GM19438 (cell line): ENCODE measurements around the gene CHPT1.
A peak's percentile ranks its signal among the peaks of the same experiment; 100 is the strongest.
"Not testable (repeated sequence)": the region's sequence is repeated elsewhere in the genome, so short reads cannot be mapped to it uniquely, and the experiment has no call there.

ENCODE experiments used
- ATAC-seq: cut with Tn5 transposase; IDR thresholded peaks from one replicate; pipeline ENCODE4 v1.9.1; 2021; ENCODE audit warnings: low read depth; ENCODE audit not compliant: unreplicated experiment

CHPT1 gene

DNA sequence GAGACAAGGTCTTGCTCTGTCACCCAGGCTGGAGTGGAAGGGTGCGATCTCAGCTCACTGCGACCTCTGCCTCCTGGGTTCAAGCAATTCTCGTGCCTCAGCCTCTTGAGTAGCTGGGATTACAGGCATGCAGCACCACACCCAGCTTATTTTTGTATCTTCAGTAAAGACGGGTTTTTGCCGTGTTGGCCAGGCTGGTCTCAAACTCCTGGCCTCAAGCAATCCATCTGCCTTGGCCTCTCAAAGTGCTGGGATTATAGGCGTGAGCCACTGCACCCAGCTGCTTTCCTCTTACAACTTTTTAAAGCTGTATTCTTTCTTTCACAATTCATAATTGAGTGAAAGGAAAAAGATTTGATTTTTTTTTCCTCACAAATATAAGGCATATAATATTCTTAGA is 15.8 kb upstream of the CHPT1 start:
- ATAC-seq, result not testable (repeated sequence)

DNA sequence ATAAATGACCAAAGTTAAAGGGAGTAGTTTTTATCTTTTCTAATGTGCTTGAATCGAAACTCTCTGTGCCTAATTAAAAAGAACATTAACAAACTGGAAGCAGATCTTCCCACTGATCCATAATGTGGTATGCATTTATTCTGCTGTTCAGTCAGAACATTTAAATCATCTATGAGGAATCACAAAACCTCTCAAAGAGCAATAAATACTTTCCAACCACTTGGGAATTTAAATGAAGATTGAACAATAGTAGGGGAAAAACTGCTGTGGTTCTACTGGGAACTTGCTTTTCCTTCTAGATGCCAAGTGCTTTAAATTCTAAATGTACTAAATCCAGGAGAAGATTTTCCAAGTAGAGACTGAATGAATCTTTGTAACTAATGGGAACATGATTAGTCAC is 12.3 kb upstream of the CHPT1 start:
- no peak for ATAC-seq

- ATAC-seq, result no peak
These were observed 11.3 kb upstream of the CHPT1 start for GRCh38 chr12:101686176-101686575.

DNA sequence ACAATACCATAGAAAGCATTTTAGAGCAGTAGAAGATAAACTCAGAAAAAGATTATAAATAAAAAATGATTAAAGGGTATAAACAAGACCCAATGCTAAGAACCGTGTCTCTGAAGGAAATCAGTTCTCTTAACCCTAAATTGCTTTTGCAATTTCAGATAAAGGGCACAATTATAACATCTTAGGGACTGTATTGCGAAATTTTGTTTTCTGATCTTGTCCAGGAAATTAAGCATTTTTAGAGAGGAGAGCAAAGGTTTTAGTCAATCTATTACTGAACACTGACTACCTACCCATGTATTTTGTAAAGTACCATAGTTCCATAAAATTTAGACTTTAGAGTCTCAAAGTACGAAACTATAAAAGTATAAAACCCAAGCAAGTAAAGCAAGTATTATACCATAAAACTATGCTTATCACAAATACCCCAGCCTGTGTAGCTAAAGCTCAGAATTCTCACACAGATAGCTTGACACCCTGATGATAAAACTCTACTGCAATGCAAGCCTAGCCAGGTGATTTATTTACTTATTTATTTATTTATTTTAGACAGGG is 6.8 kb upstream of the CHPT1 start:
- ATAC-seq, result no peak

DNA sequence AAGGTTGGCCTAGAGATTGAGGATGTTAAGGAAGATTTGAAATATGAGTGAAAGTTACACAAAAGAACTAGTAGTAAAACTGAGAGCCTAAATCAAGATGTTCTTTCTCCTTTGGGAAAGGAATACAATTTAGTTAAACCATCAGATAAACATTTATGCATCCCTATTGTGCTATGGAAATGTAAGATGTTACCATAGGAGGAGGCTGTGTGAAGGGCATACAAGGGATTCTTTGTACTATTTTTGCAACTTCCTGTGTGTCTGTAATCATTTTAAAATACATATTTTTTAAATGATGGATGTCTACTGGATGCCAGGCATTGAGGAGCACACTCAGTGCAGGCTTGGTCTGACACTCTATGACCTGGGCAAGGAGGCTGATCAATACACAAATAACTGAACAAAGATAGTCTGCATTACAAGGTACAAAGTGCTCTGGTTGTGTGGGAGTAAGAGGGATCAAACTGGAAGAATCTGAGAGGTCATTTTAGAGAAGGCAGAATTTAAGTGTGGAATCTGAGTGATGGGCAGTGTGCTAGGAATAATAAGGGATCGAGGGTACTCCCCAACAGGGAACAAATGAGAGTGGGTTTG is 5.8 kb upstream of the CHPT1 start:
- no peak for ATAC-seq

GRCh38 chr12:101694297-101694848 is 3.1 kb upstream of the CHPT1 start:
- no peak for ATAC-seq

- no peak for ATAC-seq
These were observed 2.5 kb upstream of the CHPT1 start for GRCh38 chr12:101694986-101695385.

- ATAC-seq, result no peak
These were observed 1.7 kb upstream of the CHPT1 start for GRCh38 chr12:101695706-101696105.

- ATAC-seq, result peak; percentile 45
These were observed 916 bp upstream of the CHPT1 start for GRCh38 chr12:101696251-101697196.

GRCh38 chr12:101697930-101698799 is 725 bp downstream of the CHPT1 start:
- ATAC-seq, result peak; percentile 31

DNA sequence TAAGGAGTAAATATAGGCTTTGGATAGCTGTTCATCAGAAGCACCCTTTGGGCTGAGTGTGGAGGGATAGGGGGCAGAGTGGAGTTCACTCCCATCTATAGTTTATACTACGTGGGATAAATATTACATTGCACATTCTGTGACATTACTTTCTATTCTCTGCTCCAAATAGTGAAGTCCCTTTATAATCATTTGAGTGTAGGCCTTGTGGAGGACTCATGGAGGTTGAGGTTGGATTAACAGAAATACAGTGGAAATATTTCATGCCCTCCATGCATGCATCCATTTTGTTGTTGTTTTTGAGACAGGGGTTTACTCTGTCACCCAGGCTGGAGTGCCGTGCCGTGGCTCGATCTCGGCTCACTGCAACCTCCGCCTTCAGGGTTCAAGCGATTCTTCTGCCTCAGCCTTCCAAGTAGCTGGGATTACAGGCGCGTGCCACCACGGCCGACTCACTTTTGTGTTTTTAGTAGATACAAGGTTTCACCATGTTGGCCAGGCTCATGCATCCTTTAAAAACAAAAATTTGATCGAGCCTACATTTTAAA is 1.4 kb downstream of the CHPT1 start:
- ATAC-seq, result no peak

DNA sequence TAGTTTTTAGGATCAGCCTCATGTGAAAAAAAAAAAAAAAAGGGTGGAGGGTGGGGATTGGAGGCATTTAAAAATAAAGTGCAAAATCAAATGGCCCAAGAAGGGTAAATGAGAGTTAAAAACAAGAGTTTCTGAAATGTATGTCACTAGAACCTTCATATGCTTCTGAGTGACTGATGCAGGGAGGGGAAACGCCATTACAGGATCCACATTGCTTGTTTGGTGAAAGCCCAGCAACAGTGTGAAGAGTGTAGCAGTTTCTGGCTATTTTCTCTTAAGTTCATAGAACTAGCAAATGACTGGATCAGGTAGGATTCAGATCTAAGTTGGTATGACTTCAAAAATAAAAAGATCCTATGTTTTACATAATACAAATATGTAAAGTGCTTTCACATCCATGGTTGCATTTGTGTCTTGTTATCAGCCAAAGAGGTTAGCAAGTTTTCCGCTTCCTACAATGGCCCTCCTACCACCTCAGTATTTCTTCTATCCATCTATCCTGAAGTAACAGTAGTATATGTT is 2.9 kb downstream of the CHPT1 start:
- no peak for ATAC-seq

DNA sequence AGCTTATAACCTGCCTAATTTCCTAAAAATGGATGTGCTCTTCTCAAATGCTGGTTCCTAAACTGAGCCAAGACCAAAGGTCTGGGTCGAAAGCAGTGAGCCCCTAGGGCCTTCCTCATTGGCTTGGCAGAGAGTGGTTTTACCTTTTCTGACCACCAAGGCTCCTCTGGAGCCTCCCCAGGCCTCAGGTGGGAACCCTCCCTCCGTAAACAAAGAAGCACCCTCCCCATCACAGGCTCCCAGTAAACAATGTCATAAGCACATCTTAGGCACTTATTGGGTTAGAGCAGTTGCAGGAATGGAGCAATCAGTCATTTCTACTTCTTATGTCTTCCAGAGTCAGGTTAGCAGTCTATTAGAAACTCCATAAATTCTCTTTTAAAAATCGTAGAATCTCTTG is 6.0 kb downstream of the CHPT1 start:
- no peak for ATAC-seq

DNA sequence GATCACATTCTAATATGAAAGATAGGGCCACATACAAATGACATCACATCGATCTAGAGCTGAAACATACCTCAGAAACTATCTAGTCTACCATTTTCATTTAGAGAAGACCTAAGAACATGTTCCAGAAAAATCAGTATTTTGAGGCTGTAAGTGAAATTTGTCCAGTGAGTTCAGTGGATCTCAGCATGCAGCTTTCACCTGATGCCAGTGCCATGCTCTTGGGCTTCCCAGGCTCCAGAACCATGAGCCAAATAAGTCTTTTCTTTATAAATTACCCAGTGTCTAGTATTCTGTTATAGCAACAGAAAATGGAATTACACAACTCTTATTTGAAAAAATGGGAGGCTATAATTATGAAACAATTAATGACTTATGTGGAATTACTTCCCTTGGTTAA is 9.0 kb downstream of the CHPT1 start:
- no peak for ATAC-seq

DNA sequence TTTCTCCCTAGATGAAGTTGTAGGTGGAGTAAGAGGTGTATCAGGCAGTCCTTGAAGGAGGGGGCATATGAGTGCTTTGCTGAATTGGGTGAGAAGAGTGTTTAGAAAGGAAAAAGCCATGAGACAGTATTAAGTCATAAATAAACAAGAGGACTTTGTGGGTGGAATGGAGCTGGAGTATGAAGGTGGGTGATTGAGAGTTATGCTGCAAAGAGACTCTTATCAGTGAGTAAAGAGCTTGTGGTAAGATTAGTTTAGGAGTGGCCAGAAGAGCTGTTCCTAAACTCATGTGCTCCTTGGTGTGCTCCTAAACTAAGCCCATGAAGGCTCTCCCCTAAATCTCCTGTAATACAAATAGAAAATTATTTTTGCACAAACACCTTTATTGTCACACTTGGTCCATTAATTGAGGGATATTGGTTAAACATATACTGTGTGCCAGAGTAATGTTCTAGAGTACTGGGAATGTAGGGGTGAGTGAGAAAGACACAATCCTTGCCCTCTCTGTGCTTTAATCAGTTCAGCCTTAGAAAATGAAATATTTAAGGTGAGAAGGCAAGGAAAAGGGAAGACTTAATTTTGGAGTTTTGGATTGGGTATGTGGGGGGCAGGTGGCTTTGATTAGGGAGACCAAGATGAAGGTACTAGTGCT is 9.8 kb downstream of the CHPT1 start:
- no peak for ATAC-seq

DNA sequence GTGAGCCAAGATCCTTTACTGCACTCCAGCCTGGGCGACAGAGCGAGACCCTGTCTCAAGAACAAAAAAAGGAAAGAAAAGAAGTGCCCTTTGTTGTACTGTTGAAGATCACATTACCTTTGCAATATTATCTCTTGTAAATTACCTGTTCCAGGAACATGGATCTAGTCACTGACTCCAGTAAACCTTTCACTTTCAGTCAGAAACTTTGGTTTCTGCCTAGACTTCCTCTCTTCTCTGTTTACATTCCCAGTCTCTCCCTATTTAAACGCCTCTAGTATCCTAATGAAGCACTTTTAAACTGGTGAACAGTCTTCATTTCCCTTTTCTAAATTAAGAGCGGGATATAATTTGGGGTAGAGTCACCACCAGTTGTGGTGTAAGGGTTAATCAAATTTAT is 12.8 kb downstream of the CHPT1 start:
- ATAC-seq, result no peak

DNA sequence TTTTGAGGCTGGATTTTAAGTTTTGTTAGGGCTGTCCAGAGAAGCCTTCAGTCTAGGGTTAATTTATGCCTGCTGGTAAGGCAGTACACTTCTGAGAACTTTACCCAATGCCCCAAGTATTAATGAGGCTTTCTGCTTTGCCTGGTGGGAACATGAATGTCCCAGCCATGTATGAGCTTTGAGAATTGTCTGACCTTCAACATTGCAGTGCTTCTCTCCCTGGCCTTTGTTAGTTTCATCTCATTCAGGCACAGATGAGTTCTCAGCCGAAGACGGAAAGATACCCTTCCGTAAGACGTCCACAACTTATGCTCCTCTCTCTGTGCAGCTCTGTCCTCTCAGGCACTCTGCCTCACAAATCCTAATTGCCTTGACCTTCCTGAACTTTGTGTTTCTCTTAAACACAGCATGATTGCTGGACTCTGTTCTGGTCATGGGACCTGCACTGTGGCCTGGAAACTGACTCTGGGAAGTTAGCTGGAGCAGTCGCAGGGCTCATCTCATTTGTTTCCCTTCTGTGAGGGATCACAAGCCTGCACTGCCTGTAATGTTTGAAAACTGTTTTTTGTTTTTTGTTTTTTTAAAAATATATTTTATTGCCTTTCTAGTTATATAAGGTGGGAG is 15.7 kb downstream of the CHPT1 start:
- no peak for ATAC-seq

- no peak for ATAC-seq
These were observed 16.5 kb downstream of the CHPT1 start for GRCh38 chr12:101713930-101714329.

GRCh38 chr12:101714877-101715444 is 17.5 kb downstream of the CHPT1 start:
- ATAC-seq, result no peak
